GM12878 (cell line): ENCODE results near the gene SFN. TPM values are rescaled to one million over a fixed set of nuclear protein-coding genes. Genes with fewer than 3 reads are reported as not detected.

Experiments used
- ASH2L ChIP-seq: fragments of 300-600, 200-600 bp; sonication (generic); IDR thresholded peaks from 2 replicates; pipeline ENCODE4 v1.6.1; 2017; ENCODE audit warnings: low read depth, mild to moderate bottlenecking, borderline replicate concordance
- BRCA1 ChIP-seq: IDR thresholded peaks from 2 replicates; pipeline ENCODE4 v1.6.1; 2011; ENCODE audit warnings: low read depth, low read length, improper control_type of control experiment
- CBX3 ChIP-seq: fragments of 200-600 bp; sonication (generic); IDR thresholded peaks from 2 replicates; pipeline ENCODE4 v1.6.1; 2016; ENCODE audit warnings: low read depth, borderline replicate concordance
- CEBPB ChIP-seq, 2 experiments: fragments of 150-350 bp in 1 of 2; IDR thresholded peaks; 2 replicates each; pipeline ENCODE4 v1.6.1; 2012 to 2014; ENCODE audit warnings: low read depth in 2 of 2, low read length in 2 of 2, borderline replicate concordance in 1 of 2, inconsistent platforms in 1 of 2
- CHD1 ChIP-seq: IDR thresholded peaks from 2 replicates; pipeline ENCODE4 v1.6.1; 2012; ENCODE audit warnings: low read depth, low read length, improper control_type of control experiment
- CHD2 ChIP-seq: IDR thresholded peaks from 2 replicates; pipeline ENCODE4 v1.6.1; 2011; ENCODE audit warnings: low read depth, low read length, improper control_type of control experiment, borderline replicate concordance
- EGR1 ChIP-seq, 2 experiments: IDR thresholded peaks; 1 replicate in 1 of 2; 2 replicates in 1 of 2; pipeline ENCODE4 v1.6.1; 2011 to 2012; ENCODE audit warnings: low read depth in 2 of 2, low read length in 2 of 2, borderline replicate concordance in 1 of 2, mild to moderate bottlenecking in 1 of 2, moderate library complexity in 1 of 2
- GABPA ChIP-seq: IDR thresholded peaks from 2 replicates; pipeline ENCODE4 v1.6.1; 2014; ENCODE audit warnings: antibody characterized with exemption, low read depth, mild to moderate bottlenecking, inconsistent platforms
- HCFC1 ChIP-seq: fragments of 150-350 bp; IDR thresholded peaks from 2 replicates; pipeline ENCODE4 v1.6.1; 2014; ENCODE audit warnings: low read length
- HDAC2 ChIP-seq: fragments of 200-600 bp; sonication (generic); IDR thresholded peaks from 2 replicates; pipeline ENCODE4 v1.6.1; 2017
- KDM1A ChIP-seq: fragments of 200-600 bp; sonication (generic); IDR thresholded peaks from 2 replicates; pipeline ENCODE4 v1.6.1; 2016; ENCODE audit warnings: borderline replicate concordance
- KLF5 ChIP-seq: fragments of 450-650 bp; IDR thresholded peaks from 2 replicates; pipeline ENCODE4 v1.6.1; 2014; ENCODE audit warnings: mild to moderate bottlenecking; ENCODE audit not compliant: partially characterized antibody
- NR2C1 ChIP-seq: fragments of 450-650 bp; IDR thresholded peaks from 2 replicates; pipeline ENCODE4 v1.6.1; 2017; ENCODE audit warnings: antibody characterized with exemption, mild to moderate bottlenecking, moderate library complexity
- SIX5 ChIP-seq: IDR thresholded peaks from 2 replicates; pipeline ENCODE4 v1.6.1; 2011; ENCODE audit warnings: mild to moderate bottlenecking, low read depth, low read length, moderate library complexity; ENCODE audit not compliant: severe bottlenecking
- SKIL ChIP-seq: fragments of 450-650 bp; IDR thresholded peaks from 2 replicates; pipeline ENCODE4 v1.6.1; 2017; ENCODE audit warnings: mild to moderate bottlenecking, low read depth, inconsistent platforms; ENCODE audit not compliant: poor library complexity, severe bottlenecking
- TAF1 ChIP-seq: IDR thresholded peaks from 2 replicates; pipeline ENCODE4 v1.6.1; 2011; ENCODE audit warnings: mild to moderate bottlenecking, low read depth, low read length, borderline replicate concordance
- USF1 ChIP-seq: IDR thresholded peaks from 2 replicates; pipeline ENCODE4 v1.6.1; 2011; ENCODE audit warnings: borderline replicate concordance, low read depth, mild to moderate bottlenecking, moderate library complexity, mixed read lengths, low read length; ENCODE audit not compliant: insufficient read depth; ENCODE audit errors: extremely low read length
- ZBTB33 ChIP-seq: fragments of 450-650 bp; IDR thresholded peaks from 2 replicates; pipeline ENCODE4 v1.6.1; 2017; ENCODE audit warnings: mild to moderate bottlenecking
- ZBTB40 ChIP-seq: fragments of 450-650 bp; IDR thresholded peaks from 2 replicates; pipeline ENCODE4 v1.6.1; 2016; ENCODE audit warnings: mild to moderate bottlenecking, moderate library complexity, borderline replicate concordance
- ZNF274 ChIP-seq: IDR thresholded peaks from one replicate; pipeline ENCODE4 v1.8.0; 2011; ENCODE audit not compliant: insufficient read length, insufficient read depth
- polyA plus RNA-seq, 11 experiments: library from polyadenylated mRNA; depleted of rRNA in 4 of 11; unstranded in 6 of 11; stranded (reverse) in 5 of 11; fragments of >200 nt; fragmentation: Nextera tagmentation in 4 of 11; fragmentation: Illumina TruSeq in 1 of 11; extraction: Ambion mirVana in 4 of 11; extraction: Trizol in 1 of 11; gene quantifications; 1 replicate in 1 of 11; 2 replicates in 10 of 11; pipeline versions ENCODE4 v1.2.1 to v1.2.3, GENCODE V29; 2011 to 2016; ENCODE audit warnings: inconsistent platforms in 2 of 11, missing spikeins in 2 of 11, low read depth in 1 of 11
- total RNA-seq, 4 experiments: library from RNA; depleted of rRNA in 3 of 4; stranded (reverse); fragments of >200 nt in 3 of 4; fragmentation: Illumina TruSeq in 1 of 4; extraction: Trizol in 1 of 4; gene quantifications; 2 replicates each; pipeline versions ENCODE4 v1.2.1 to v1.2.3, GENCODE V29; 2013 to 2021

The SFN gene
- total and polyA plus RNA-seq, 10 of the 15 experiments (the other 5 are each of a cell fraction or from before 2014, with no cell fraction given): 0.19 to 2.9 (median 1.0) TPM

GRCh38 chr1:26900001-26900814 lies 37.3 kb downstream of the SFN start, which contains the start of gene GPATCH3 (continued):
- peak; percentile 41 for TF ChIP-seq SKIL
- no peak for TF ChIP-seq KDM1A
- TF ChIP-seq CEBPB (IDR thresholded peaks at IDR 0.05; ENCODE audit: borderline replicate concordance in 1 of 2, low read depth in 2 of 2, low read length in 2 of 2): no peak
- 0 out of 2 replicates have a peak, but pooled peaks have one; percentile 52 for TF ChIP-seq CHD1
- peak; percentile 78 for TF ChIP-seq HCFC1
- TF ChIP-seq CBX3: no peak
- TF ChIP-seq HDAC2: peak; percentile 89; the same call in 1 of the 2 replicates
- no peak for TF ChIP-seq ZNF274
- TF ChIP-seq ZBTB40: peak; percentile 73
- no peak for TF ChIP-seq ZBTB33
- TF ChIP-seq NR2C1: peak; percentile 10; the same call in 1 of the 2 replicates
- TF ChIP-seq EGR1 (IDR thresholded peaks at IDR 0.05; ENCODE audit: borderline replicate concordance in 1 of 2, low read depth in 2 of 2, low read length in 2 of 2): peak in 1 of 2 experiments; percentile 63; a peak in 1 of 3 replicates
- TF ChIP-seq GABPA: no peak
- TF ChIP-seq TAF1: peak; percentile 97
- peak; percentile 44 for TF ChIP-seq SIX5
- peak; percentile 99 for TF ChIP-seq CHD2
- peak; percentile 90 for TF ChIP-seq BRCA1
- TF ChIP-seq KLF5: peak; percentile 84
- TF ChIP-seq ASH2L: peak; percentile 64; the same call in 1 of the 2 replicates
- TF ChIP-seq USF1: peak; percentile 91
